HG02884 (cell line): Measurements from ENCODE around the gene TRAK2.
"Not testable (repeated sequence)": the region's sequence is repeated elsewhere in the genome, so short reads cannot be mapped to it uniquely, and the experiment has no call there.

ENCODE experiments used
- ATAC-seq: cut with Tn5 transposase; IDR thresholded peaks from one replicate; pipeline ENCODE4 v1.9.1; 2021; ENCODE audit warnings: mild to moderate bottlenecking, moderate library complexity; ENCODE audit not compliant: unreplicated experiment

TRAK2 gene

DNA sequence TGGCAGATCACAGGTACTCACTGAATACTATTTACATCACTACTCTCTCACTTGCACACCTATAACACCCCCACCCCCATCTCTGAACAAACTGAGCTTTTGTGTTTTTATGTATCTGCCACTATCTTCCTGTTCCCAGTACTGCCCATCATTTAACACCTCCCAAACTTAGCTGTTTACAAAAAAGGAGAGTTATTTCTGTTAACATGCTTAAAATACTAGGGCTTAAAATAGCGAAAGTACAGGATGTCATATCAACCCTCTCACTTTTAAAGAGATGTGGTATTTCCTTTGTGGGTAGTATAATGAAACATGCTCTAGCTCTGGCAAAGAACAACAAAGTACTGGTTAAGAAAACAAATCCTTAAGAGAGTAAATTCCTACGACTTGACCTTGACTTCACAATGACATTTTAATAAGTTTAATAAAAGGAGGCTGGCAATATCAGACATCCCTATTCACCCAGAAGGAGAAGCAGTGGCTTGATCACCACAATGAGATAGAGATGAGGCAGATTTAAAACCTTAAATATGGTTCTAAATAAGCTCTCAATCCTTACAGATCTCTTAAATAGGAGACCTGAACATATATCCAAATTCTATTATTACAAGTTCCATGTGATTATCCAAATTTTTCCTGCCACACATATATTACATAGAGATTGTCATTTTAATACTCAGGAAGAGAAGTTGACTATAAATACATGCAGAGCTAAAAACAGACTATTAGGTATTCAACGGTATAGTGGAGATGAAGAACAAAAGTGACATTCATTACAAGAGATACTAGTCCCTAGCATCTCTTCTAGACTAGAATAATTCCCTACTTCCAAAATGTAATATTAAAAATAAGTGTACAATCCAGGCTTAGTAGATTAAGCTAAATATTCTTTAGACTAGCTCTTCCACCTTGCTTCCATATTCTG lies 36.9 kb downstream of the TRAK2 start:
- peak; percentile 85 for ATAC-seq

DNA sequence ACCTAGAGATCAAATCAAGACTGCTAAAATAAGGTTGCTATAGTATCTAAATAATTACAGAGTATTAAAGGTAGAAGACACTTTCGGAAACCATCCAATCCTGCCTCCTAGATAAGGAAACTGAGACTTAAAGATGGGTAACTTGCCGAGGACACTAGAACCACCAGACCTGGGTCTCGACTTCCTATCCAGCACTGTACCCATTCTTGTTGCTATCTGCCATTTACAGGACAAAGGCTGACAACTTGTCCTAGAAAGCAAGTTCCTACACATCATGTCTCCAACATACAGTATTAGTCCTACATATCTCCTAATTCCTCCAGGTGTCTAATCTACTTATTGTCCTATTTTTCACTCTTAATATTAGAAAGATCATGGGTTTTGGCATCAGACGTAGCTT lies 37.7 kb downstream of the TRAK2 start:
- no peak for ATAC-seq

DNA sequence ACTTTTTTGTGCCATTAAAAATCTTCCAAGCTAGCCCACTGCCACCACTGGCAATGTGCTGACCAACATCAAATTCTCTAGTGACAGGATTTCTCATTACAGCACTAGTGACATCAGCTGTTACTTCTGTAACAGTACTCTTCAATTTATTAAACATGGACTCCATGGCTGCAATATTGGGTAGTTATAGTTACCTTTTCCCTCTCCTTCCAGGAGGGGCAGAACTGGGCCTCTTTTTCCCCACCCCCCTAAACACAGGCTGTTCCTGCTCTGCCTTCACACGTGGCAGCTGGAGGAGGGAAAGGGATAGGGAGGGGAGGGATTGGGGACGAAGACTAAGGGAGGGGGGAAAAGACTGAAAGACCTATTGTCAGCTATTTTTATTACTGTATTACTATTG lies 38.1 kb downstream of the TRAK2 start:
- no peak for ATAC-seq

DNA sequence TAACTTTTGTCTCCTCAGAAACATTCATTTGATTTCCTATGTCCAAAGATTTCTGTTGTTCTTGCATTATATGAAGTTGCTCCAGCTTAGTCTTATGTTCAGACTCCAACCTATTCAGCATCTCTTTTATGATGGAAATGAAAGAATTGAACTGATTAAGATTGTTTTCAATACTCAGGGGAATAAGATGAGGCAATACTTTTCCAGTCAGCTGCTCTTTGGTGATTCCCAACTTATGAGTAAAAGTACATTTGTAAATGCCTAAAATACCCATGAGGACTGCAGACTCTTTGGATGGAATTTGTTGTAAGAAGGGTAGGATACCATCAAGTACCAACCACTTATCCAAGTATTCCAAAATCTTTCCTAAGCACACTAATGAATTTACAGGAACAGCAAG lies 39.8 kb downstream of the TRAK2 start:
- ATAC-seq: no peak

DNA sequence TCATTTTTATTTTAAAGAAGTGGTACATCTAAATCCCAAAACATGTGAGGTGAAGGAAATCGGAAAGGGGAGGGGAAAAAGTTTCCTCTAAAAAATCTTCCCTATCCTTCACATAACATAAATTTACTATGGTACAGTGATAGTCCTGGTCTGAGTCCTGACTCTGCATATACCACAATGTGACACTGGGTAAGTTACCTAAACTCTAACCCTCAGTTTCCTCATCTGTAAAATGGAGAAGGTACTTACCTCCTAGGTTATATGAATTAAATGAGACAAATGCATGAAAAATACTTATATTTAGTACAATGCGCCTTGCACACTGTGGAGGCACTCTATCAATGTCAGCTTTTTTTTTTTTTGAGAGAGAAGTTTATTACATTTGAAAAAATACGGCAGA lies 42.3 kb downstream of the TRAK2 start:
- ATAC-seq: no peak

DNA sequence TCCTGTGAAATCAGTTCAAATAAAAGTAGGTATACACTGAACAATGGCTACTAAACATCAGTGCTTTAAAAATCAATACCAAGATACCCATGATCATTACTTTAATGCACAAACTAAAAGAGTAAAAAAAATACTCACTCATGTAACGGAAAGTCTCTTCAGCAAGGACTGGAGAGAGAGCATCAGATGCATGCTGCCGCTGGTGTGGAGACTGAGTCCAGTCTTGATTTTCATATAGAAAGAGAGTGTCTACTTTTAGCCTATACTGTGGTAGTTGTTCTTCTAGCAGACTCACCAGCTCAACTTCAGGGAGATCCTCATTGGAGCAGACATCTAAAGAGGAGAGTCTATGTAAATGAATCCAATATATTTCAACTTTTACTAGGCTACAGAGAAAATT lies 44.0 kb downstream of the TRAK2 start:
- no peak for ATAC-seq

DNA sequence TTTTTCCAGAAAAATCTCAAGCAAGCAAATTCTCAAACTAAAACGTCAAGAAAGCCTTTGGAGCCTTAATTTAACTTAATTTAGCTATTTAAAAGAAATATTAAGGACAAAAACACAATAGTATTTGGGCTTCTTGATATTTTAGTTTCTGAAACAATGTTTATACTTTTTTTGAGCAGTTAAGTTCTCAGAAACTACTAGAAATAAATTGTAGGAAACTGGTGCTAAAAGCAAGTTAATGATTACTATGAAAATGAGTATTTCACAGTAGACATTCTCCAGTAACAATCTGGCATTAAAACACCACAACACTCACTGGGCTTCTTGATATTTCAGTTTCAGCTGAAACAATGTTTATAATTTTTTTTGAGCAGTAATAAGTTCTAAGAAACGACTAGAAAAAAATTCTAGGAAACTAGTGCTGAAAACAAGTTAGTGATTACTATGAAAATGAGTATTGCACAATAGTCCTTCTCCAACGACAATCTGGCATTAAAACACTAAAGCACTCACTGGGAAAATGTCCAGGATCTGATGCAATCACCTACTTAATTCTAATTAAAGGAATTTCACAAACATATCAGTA lies 45.1 kb downstream of the TRAK2 start:
- no peak for ATAC-seq

DNA sequence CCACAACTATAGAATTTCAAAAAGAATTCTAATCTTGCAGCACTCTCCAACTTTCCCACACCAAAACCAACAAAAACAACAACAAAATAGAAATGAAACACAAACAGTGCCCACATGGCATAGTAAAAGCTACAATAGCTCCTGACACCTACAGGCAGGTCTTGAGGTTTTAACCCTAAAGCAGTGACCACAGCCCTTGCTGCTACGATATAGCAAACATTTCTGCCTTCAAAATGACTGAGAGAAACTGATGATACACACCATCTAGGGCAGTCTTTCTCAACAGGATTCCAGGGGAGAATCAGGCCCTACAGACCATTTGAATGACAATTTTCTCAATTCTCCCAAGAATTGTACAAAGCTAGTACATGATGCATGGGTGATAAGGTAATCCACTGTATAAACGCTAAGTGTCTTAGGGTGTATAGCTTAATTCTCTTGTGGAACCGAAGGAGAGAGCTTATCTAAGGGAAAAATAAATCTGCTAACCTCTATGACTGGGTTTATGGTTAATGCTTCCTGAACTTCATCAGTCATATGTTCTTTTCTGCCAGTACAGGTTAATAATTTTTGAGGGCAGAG lies 46.5 kb downstream of the TRAK2 start:
- ATAC-seq: no peak

DNA sequence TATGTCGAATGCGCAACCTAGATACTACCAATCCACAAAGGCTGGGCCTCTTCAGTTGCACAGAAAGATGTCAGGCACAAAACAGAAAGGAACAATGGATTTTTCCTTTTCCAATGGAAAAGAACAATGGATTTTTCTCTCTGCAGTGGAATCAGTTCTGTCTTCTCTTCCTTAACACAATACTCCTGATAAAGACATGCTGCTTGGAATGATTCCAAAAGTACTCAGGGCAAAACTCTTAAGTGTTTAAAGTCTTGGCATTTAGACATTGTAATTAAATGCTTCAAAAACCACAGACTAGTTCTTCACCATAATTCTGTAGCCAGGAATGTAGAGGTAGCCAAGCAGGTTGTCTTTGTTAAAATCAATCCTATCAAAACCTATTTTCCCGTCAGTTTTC lies 47.4 kb downstream of the TRAK2 start:
- ATAC-seq: no peak

DNA sequence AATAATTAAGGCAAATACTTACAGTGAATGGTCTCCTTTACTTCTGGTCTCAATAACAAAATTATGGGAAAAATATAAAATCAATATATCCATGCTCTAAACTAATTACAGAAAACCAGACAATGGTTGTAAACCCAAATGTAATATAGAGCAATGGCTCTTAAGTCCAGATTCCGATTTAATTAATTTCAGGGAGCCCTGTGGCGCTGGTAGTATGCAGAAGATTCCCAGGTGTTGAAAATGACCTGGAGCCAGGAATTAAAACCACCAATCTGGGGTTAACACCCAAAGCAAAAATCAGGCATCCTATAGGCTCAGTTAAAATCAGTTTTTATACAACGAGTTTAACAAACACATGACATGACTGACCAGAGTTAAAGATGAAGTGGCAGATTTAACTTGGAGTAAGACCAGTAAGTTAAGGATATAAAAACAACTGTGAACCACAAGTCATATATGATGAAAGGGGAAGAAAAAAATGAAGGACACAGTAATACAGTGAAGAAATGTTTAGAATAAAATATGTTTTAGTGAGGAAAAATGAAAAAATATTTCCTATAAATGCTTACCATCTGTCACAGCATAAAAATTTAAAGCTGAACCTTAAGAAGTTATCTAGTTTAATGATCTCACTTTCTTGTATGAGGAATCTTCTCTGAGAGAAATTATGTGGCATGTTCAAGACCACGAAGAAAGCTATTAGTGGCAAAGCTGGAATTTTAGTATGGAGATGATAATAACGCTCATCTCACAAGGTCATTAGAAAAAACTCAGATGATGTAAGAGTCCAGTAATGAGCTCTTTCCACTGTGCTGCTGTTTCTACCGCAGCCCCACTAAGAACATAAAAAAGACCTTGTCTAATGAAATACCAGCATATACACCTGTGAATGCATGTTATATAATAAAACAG lies 48.4 kb downstream of the TRAK2 start:
- no peak for ATAC-seq

DNA sequence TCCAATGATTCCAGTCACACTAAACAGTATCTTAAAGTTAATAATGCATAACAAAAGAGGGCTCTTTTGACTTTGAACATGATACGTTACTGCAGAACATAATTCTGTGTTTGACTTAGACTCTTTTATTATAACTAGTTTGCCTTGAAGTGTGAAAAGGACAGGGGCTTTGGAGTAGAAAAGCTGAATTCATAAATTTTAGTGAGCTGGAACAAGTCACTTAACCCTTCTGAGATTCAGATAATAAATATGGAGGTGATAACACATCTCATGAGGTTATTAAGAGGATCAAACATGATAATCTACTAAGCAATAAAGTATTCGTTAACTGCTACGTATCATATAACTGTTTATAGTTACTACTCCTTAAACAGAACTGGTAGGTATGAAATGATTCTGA lies 49.4 kb downstream of the TRAK2 start:
- no peak for ATAC-seq

DNA sequence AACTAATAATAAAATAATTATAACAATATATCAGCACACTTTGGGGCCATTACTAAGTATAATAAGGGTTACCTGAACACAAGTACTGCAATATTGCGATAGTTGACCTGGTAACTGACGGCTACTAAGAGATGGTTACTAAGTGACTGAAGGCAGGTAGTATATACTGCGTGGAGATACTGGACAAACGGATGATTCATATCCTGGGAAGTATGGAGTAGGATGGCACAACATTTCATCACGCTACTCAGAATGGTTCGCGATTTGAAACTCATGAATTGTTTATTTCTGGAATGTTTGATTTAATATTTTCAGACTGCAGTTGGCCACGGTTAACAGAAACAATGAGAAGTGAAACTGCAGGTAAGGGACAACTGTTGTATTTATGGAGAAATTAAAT lies 54.7 kb downstream of the TRAK2 start:
- ATAC-seq: no peak

DNA sequence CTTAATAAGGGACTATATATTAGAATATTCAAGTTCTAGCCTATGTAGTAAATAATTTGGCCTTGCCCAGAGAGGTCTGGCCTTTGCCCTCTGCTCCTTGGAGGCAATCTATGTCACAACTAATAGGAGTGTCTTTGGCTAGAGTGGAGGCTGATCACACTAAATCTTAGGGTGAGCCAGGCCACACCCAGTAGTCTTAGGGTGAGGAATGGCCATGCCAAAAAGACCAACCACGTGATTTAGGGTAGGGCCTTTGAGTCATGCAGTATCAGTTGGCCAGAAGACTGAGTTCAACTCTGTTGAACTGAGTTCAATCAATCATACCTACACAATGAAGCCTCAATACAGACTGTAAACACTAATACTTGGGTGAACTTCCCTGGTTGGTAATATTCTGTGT lies 68.1 kb downstream of the TRAK2 start:
- ATAC-seq: no peak

DNA sequence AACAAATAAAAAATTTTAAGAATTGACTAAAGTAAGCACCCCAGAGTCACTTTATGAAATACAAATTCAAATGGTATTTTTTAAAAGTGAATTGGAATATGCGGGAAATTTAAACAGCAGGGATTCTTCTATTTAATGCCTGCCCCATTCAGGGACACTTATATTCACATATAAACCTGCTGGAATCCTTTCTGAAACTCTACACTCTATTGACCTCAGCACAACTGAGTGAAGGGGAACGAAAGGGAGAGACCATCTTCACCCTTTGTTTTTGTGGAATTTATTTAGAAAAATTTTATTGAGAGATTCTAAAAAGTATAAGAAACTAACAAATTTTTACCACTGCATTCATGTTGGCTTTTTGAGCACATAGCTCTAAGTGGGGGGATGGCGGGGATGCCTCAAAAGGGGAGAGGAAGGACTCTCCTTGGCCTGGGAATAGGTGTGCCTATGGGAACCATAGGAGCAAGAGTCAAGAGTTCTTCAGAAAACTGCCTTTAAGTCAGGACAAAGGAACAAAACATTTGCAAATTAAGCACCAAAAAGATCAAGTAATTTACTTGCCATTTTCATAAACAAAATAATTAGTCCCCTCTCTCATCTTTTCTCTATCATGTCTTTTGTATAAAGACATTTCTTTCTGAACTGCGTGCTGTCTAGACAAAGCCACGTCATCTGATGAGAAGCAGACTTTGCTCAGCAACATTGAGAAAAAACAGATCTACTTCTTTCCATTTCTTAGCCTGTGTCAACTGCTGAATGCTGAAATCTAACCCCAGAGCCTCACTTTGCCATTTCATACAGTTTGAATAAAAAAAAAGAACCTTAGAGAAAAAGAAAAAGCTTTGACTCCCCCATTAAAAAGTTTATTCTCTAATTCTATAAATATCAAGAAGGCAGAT lies 72.5 kb downstream of the TRAK2 start:
- ATAC-seq: no peak

DNA sequence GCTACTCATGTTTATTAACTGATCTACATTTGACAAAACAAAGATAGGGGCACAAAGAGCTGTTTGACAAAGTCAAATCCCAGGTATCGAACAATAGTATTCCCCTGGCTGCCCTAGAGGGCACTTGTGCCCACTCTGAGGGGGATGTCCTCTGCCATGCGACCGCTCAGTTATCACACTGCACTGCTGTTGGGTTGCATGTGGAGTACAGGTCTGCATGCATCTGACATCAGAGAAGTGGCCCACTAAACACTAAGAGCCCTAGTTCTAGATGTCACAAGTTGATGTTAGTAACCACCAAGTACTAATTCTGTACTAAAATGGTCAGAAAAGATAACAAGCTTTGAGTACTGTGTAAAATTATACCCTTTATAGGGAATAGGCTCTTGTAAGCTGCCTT lies 74.0 kb downstream of the TRAK2 start:
- no peak for ATAC-seq

DNA sequence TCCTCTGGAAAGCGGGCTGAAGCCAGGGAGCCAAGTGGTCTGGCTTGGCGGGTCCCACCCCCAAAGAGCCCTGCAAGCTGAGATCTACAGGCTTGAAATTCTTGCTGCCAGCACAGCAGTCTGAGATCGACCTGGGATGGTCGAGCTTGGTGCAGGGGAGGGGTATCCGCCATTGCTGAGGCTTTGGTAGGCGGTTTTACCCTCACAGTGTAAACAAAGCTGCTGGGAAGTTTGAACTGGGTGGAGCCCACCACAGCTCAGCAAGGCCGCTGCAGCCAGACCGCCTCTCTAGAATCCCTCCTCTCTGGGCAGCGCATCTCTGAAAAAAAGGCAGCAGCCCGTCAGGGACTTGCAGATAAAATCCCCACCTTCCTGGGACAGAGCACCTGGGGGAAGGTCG lies 81.5 kb downstream of the TRAK2 start:
- no peak for ATAC-seq

DNA sequence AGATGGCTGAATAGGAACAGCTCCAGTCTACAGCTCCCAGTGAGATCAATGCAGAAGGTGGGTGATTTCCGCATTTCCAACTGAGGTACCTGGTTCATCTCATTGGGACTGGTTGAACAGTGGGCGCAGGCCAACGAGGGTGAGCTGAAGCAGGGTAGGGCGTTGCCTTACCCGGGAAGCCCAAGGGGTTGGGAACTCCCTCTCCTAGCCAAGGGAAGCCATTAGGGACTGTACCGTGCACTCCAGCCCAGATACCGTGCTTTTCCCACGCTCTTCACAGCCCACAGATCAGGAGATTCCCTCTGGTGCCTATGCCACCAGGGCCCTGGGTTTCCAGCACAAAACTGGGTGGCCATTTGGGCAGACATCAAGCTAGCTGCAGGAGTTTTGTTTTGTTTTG lies 81.9 kb downstream of the TRAK2 start:
- not testable (repeated sequence) for ATAC-seq

DNA sequence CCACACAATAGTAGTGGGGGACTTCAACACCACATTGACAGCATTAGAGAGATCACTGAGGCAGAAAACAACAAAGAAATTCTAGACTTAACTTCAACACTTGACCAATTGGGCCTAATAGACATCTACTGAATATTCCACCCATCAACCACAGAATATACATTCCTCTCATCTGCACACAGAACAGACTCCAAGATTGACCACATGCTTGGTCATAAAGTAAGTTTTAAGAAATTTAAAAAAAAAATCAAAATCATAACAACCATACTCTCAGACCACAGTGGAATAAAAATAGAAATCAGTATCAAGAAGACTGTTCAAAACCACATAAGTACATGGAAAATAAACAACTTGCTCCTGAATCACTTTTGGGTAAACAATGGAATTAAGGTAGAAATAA lies 85.1 kb downstream of the TRAK2 start:
- no peak for ATAC-seq

DNA sequence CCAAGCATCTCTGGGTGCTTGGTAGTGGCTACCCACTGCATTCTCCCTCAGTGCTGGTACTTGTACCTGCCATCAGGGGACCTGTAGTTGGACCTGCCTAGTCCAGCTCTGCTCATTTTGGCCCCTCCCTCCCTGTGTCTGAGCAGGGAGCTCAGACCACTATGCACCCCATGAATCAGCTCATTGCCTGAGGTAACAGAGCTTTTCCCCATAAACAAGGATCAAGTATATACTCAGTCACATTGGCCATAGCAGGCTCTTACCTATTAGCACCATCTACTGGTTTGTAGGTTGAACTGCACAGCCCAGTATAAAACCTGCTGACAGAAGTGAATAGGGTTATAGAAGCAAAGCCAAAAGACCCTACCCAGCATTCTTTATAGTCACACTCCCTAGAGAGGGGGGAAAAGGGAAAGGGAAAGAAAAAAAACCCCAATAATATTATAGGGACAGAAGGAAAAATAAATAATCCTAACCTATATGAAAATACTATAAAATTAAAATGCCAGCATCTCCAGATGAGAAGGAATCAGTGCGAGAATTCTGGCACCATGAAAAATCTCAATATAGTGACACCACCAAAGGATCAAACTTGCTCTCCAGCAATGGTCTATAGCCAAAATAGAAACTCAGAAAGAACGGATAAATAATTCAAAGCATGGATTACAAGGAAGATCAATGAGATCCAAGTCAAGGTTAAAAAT lies 87.2 kb downstream of the TRAK2 start:
- peak; percentile 50 for ATAC-seq

DNA sequence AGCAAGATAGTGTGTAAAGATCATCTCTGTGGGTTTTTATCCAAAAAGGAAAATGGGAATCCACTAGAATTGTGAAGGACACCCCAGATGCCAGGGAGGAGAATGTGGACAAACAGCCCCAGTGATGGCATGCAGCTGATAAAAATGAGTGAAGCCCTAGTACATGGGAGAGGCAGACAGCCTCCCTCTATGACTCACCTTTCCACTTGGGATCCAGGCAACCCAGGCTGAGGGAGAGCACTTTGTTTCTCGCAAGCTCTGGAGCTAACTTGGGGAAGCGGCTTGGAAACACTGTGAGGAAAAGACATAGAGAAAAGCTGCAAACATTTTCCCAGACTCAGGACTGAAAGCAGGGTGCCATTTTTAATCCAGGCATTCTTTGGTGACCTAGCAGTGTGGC lies 88.9 kb downstream of the TRAK2 start:
- ATAC-seq: no peak
